NCI-H1417 (cell line): ENCODE data around the gene AKAP13.

Experiments
- DNase-seq, 3 experiments: peaks; one replicate each; lab custom pipeline; 2025; lab: John Stamatoyannopoulos, UW

AKAP13 gene

DNA sequence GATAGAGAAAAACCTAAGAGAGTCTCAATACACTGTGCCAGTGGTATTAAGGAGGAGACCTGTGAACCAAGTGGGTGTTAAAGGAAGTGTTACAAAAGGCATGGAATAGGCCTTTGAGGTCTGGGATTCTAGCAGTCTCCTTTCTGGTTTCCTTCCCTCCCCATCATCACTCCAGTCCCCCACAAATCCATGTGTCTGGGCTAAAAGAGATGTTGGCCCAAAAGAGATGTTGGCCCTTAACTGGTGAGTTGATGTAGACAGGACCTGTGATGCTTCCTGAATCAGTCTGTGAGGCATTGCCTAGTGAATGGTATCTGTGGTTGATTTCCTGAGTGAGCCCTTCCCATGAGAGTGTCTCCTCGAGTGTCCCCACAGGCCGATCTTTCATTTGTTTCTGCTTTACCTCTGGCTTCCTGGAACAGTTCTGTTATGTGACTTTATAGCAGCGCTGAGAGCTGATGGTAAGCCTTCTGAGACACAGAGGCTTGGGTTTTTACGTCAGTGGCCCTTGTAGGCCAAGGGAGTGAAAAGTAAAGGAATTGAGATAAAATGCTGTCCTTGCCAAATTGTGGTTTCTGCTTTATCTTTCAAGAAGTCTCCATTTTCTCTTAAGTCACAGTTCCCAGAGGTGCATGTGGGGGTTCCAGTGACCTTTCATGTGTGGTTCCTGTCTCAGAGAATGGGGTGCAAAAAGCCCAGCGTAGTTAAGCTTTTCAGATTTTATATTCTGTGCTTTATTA is 326.5 kb downstream of the AKAP13 start:
- no peak for DNase-seq

DNA sequence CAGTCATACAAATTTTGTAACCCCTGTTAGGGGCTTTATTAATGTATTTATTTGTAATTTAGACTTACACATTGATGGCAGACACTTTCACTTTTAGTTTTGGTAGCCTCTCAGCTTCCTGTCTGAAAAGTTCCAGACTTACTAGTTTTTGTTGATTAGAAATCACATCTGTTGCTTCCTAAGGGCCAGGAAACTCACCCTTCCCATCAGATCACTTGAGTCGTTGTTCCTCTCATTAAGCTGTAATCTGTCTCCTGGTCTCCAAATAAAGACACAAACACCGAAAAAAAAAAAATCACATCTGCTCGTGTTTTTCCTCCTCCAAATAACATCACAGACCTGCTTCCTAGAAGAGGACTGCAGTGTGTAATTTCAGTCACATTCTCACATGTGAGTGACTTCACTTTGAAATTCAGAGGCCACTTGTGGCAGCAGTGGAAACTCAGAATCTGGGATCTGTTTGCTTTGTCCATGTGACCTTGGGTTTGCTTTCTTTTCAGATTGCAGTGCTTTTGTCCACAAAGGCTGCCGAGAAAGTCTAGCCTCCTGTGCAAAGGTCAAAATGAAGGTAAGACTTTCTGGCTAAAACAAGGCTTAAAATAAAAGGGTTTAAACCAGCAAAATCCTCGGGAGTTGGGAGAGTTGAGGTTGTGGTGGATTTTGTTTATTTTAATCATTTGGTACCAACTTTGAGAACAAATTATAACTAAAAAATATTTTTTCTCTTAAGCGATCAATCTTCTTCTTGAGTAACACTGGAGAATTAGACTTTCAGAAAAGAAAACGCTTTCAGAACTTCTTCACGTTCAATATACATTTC is 327.3 kb downstream of the AKAP13 start:
- peak in 1 of 3 experiments; percentile 52 for DNase-seq

DNA sequence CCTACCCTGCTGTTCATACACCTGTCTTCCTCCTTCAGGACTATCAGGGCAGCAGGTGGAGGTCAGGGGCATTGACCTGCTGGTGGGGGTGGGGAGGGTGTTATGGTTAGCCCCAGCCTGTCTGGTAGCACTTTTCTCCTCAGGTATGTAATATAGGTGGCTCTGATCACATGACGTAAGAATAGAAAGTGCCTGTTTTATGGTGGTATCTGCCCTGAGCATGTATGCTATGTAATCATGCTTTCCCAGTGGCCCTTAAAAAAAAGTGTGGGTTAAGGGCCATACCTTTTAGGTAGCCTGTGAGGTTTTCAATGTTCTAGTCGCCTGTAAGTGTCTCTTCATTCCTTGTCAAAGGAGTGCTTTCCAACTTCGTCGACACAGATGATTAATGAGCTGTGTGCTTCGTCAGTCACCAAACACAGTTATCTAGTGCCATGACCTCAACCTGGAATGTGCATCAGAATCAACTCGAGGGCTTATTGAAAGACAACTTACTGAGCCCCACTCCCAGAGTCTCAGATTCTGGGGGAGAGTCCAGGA is 328.1 kb downstream of the AKAP13 start:
- DNase-seq, result no peak

DNA sequence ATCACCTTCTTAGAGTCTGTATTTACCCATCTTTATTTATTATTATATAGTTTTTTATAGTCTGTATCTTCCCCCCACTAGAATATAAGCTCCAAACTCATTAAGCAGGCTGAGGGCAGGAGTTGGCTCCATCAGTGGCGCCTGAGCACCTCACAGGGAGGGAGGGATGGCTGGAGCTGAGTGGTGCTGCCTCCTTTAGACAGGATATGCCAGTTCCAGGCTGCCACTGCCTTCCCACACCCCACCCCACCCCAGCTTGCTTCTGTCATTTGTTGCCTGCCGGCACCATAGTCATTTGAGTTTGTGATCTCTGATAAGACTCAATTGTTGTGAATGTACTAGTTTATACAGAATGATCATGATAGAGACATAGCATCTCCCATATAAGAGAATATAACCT is 328.8 kb downstream of the AKAP13 start:
- no peak for DNase-seq

DNA sequence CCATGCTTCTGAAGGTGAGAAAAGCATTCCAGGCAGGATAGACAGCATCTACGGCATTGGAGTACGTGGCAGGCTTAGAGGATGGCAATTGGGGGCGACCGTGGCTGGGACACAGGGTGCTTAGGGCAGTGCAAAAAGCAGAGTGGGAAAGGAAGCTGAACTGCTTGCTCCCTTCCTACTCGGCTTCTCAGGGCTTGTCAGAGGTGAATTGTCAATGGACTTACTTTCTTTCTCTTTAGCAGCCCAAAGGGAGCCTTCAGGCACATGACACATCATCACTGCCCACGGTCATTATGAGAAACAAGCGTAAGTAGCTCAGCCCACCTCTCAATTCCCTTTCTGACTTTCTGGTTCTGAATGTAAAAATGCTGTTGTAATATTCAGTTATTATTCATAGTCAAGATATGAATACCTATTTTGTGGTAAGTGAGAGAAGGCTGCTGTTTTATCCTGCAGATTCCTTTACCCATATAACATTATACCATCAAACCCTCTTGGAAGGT is 330.0 kb downstream of the AKAP13 start:
- DNase-seq, result no peak

DNA sequence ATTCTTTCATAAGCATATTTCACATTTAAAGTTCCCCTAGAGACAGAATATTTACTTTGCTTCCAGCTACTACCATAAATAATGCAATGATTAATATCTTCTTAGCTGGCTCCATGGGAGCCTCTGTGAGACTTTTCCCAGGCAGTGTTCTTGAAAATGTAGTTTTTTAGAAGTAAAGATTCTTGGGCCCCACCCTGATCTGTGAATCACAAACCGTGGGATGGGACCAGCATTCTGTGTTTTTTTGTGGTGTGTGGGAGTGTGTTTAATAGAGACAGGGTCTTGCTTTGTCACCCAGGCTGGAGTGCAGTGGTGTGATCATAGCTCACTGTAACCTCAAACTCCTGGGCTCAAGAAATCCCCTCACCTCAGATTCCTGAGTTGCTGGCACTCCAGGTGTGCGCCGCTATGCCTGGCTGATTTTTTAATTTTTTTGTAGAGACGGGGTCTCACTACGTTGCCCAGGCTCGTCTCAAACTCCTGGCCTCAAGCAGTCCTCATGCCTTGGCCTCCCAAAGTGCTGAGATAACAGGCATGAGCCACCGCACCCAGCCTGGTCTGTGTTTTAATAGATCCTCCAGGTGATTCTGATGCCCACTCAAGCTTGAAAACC is 331.3 kb downstream of the AKAP13 start:
- no peak for DNase-seq

DNA sequence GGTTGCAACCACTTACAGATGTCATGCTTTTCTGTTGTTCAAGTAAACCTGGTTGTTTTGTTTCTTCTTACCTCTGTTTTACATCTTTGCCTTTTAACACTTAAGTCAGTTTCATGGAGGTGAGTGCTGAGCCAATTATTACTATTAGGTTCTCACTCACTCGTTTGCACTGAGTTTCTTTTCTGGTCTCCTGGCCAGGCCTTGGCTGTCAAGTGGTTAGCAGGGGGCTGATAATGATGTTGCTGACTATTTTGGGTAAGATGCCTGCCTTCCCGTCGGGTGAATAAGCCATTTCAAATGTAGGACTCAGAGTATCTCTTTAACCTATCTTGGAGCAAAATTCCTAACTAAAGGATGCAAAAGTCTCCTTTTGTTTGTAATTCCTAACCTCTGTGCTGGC is 335.9 kb downstream of the AKAP13 start:
- no peak for DNase-seq

DNA sequence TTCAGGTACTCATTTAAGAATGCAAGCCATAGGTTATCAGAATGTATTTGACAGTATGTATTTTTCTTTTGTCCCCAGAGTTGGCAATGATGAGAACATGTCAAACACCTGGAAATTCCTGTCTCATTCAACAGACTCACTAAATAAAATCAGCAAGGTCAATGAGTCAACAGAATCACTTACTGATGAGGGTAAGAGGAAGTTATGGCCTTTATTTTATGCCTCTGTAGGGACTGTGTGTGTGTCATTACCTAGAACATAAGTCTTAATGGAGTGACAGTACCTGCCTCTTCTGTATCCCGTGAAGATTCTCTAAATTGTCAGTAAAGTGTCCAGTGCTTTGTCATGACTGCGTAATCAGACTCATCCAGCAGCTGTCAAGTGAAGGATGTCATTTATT is 336.8 kb downstream of the AKAP13 start:
- DNase-seq, result peak in 1 of 3 experiments; percentile 24

DNA sequence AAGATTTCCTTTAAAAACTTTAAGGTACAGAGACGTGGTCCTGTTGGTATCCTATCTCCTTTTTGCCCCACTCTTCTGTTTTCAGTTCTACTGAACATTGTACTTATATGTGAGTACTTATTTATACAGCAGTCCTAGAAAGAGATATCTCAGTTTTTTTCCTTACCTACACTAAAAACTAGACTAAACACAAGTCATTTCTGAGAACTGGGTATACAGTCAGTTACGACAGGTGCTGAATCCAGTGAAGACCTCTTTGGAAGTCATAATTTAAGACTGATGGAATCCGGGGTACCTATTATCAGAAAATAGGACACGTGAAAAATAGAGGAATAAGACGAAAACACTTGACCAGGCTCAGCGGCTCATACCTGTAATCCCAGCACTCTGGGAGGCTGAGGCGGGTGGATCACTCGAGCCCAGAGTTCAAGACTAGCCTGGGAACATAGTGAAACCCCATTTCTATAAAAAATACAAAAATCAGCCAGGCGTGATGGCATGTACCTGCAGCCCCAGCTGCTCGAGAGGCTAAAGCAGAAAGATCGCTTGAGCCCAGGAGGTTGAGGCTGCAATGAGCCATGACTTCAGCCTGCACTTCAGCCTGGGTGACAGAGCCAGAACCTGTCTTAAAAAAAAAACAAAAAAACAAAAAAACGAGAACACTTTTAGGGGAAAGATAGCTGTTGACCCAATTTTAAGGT is 338.0 kb downstream of the AKAP13 start:
- peak in 1 of 3 experiments; percentile 51 for DNase-seq

DNA sequence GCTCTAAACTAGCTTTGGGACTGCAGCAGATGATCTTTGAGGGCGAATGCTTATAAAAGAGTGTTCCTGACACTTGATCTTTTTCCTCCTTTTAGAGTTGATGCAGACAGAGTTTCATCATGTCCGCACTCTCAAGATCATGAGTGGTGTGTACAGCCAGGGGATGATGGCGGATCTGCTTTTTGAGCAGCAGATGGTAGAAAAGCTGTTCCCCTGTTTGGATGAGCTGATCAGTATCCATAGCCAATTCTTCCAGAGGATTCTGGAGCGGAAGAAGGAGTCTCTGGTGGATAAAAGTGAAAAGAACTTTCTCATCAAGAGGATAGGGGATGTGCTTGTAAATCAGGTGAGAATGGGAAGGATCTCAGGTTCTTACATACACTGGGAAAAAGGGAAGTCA is 338.6 kb downstream of the AKAP13 start:
- peak in 1 of 3 experiments; percentile 51 for DNase-seq

DNA sequence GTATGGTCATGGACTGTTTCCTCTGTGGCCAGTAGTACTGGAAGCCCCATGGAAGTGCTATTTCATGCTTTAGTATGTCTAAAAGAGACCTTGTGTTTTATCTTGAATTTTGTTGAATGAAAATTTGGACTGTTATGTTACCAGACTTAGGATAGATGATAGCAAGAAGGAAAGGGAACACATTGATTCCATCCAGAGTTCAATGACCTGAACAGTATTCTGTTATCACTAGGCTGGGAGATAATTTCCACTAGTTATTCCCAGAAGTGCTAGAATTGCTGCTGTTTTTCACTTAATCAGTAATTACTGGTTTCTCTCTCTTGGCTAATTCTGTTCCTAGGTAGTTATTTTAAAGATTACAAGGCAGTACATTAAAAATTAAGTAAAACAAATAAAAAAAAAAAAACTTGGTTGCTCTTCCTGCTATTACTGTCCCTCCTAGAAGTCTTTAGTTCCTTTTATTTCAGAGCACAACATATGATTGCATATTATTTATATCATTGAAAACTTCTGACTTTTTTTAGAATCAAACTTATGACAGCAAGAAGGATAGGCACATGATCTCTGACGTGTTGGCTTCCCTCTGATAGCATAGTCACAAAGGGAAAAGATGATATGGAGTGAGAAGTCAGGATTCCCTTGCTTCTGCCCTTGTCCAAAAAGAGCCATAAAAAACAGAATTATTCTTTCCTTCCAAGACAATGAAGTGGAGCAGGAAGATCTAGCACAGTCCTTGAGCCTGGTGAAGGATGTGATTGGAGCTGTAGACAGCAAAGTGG is 342.2 kb downstream of the AKAP13 start:
- no peak for DNase-seq

DNA sequence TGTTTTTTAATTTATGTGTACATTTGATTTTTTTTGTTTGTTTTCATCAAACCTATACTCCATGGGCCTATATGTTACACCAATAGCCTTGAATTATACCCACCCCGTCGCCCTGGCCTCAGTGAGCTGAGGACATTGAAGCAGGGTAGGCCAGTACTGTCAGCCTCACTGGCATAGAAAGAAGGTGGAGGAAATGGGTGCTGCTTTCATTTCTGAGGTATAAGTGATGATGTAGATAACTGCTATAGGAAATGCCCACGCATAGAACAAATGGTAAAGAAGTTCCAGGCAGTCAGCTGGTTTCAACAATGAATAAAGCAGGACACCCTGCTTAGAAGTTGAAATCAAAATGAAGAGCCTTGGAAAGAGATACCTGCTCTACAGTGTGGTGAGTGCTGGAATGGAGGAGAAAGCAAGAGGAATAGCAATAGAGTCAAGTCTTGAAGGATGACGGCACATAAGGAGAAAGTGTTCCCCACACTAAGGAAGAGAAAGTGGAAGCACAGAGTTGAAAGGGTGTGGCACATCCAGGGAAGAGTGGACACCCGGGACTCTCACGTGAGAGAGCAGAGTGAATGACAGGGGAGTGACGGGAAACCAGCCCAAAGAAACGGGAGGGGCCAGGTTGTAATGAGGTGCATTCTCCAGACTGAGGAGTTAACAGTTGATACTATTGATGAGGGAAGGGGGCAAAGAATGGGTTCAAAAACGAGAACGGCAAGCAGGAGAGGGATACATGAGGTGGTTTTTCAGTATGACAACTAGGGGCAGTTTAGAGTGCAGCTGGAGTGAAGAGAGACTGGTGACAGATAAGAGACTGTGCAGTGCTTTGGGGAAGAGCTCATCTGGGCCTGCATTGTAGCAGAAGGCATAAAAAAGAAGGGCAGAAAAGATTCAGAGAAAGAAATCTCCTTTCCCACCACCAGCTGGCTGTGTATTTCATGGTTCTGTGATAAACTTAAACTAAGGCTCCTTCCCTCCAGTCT is 343.9 kb downstream of the AKAP13 start:
- no peak for DNase-seq

DNA sequence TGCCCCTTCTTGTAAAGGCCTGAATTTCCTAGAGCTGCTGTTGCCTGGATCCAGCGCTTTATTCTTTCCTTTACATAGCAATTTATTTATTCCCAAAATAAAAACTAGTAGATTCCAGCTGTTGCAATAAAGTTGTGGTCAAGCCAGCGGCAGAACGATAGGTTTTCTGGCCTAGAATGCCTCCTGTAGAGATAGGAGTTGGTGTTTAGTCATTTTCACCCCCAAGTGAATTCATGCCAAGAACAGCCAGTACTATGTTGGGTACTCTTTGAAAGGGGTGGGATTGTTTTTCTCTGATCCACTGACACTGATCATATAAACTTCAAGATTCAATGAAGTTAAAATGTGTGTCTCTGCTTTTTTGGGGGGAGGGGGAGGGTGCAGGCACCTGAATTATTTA is 344.6 kb downstream of the AKAP13 start:
- DNase-seq, result no peak

DNA sequence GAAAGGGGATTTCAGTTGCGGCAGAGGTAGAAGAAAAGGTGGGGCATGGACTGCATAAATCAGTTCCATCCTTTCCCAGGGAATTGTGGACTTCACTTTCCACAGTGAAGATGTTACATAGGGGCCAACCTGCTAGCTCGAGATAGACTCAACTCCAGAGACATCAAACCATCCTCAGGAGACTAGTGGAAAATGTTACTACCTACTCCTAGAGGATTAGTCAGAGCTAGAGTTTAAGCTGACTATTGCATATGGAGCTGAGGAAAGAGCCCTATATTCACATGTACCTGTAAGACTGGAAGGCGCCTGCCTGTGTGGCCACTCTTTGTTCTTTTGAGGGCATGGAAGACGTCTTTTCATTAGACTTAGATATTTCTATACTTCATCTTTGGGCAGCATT is 345.2 kb downstream of the AKAP13 start:
- no peak for DNase-seq

DNA sequence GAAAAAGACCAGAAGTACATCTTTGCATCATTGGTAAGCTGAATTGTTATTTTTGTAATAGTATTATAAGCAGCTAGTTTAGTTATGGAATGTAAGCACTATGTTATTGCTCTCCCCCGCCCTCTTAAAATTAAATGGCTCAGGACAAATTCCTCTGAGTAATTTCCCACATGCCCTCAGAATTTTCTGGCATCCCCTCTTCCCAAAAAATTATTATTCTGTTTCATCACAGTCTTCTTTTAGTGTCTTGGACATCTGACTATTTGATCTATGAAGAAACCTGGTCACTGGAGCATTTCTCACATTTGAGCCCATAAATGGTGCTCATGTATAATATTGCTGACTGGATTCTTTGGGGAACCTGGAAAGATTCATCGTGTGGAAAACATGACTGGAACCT is 346.1 kb downstream of the AKAP13 start:
- DNase-seq, result no peak

DNA sequence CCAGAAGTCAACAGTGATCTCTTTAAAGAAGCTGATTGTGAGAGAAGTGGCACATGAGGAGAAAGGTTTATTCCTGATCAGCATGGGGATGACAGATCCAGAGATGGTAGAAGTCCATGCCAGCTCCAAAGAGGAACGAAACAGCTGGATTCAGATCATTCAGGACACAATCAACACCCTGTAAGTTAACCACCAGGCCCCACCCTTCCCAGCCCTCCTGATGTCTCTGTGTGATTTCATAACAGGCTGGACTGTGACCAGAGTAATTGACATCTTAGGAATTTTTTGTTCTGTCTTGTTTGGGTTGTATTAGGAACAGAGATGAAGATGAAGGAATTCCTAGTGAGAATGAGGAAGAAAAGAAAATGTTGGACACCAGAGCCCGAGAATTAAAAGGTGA is 346.7 kb downstream of the AKAP13 start:
- no peak for DNase-seq

DNA sequence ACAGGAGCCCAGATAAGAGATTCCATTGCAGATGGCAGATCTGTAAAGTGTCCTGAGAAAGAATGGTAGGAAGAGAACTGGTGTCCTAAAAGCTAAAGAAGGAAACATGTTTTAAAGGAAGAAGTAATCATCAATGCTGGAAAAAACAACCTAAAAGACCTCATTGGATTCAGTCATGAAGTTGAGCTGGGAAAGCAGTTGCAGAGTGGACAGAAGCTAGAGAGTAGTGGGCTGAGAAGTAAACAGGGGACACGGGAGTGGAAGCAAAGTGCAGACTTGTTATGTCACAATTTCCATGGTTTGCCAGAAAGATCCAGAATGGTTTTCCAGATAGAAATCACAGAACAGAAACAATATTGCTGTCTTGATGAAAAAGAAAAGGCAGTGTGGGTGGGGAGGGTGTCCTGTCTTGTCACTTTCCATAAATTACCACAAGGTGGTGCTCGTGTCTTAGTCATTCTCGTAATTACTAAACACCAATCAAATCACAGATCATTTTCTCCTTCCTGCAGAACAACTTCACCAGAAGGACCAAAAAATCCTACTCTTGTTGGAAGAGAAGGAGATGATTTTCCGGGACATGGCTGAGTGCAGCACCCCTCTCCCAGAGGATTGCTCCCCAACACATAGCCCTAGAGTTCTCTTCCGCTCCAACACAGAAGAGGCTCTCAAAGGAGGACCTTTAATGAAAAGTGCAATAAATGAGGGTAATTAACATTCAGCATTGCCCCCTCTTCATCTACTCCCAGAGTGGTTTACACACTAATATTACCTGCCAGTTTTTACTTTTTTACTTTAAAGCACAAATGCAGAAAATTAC is 349.8 kb downstream of the AKAP13 start:
- DNase-seq, result peak; percentile 41 to 86 (median 54)

DNA sequence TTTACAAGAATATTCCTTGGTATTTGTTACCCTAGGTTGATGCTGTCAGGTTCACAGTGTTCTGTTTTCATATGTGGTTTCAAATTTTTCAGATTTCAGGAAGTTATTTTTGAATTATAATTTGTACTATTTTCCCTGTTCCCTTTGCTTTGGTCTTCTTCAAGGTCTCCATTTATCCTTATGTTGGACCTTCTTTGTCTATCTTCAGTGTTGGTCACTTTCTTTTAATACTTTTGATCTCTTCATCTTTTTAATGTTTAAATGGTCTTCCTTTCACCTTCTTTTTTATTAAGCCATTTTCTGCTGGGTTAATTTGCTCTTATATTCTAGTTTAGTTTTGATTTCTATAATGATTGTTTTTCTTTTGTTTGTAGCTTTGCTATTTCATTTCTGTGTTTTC is 353.0 kb downstream of the AKAP13 start:
- peak in 1 of 3 experiments; percentile 22 for DNase-seq

DNA sequence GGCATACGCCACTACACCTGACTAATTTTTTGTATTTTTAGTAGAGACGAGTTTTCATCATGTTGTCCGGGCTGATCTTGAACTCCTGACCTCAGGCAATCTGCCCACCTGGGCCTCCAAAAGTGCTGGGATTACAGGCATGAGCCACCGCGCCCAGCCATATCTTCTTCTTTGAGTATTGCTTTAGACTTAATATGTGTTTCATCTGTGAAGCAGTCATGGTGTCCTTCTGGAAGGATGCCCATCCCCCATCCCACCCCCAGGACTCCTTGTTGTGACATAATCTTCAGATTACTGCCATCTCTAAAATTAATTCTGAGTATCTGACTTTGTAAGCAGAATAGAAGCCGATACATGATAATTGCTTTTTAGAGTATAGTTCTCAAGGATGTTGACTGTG is 356.7 kb downstream of the AKAP13 start:
- no peak for DNase-seq
